ENCODE data around the gene EML2.
A peak's percentile ranks its signal among the peaks of the same experiment; 100 is the strongest.

Gene EML2

GRCh38 chr19:45589768-45590167, 49.4 kb downstream of the EML2 start:
- DNase-seq (ENCODE audit: low read depth in 2 of 3, low spot score in 2 of 3) = no peak

DNA sequence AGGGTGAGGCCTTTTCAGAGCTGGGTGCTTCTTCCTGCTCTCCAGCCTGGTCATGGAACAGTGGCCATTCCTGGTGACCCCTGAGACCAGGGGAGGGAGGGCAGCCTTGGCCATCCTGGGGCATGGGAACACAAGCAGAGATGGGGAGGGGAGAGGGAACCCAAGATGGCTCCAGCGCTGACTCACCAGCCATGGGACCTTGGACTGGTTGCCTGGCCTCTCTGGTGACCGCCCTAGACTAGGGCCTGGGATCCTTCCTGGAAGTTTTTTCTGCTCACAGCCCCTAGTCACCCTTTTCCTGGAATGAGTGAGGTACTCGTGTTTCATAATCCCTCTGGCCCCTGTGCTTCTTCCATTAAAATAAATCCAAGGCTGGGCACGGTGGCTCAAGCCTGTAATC, 51.3 kb downstream of the EML2 start:
- DNase-seq (ENCODE audit: low read depth in 2 of 3, low spot score in 2 of 3) = no peak

GRCh38 chr19:45585158-45585577, 54.0 kb downstream of the EML2 start:
- no peak for DNase-seq (ENCODE audit: low read depth in 2 of 3, low spot score in 2 of 3)

DNA sequence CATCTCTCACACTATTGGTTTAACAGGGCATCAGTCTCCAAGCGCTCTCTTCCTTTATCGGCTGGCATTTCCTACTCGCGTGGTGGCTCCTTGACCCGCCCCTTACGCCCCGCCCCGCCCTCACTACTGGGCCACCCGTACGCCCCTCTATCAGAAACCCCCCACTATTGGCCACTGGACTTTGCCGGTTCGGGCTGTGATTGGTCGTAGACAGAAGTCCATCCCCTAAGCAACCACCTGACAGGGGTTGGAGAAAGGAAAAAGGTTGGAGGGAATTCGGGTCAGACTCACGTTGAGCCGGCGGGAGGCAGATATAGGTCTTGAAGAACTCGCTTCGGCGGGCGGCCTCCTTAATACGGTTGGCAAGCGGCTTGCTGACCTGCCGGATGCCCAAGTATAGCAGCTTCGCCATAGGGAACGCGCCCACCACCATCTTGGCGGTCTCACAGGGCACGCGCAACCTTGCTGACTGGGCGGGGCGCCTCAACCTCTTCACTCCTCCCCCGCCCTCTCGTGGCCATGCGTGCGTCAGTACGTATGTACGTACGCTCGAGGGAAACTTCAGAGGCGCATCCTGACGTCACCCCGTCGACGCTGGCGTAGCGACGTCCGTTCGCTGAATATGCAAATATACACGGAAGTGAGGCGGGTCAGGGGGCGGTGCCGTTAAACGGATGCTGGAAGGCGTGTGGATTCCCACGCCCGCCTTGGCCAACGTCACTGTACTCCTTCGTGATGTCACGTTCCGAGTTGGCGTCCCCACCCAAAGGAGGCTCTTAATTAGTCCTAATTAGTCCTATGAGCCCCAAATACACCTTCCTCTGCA, 54.7 kb downstream of the EML2 start, which contains the start of gene OPA3:
Gene OPA3 (minus strand): TSS at position 471 of the 826 bp plus-strand sequence. CDS start 38 bp downstream, at position 433.
- peak; percentile 94 to 96 (median 95) for DNase-seq (ENCODE audit: low read depth in 2 of 3, low spot score in 2 of 3)

GRCh38 chr19:45581576-45581975, 57.6 kb downstream of the EML2 start:
- no peak for DNase-seq (ENCODE audit: low read depth in 2 of 3, low spot score in 2 of 3)

DNA sequence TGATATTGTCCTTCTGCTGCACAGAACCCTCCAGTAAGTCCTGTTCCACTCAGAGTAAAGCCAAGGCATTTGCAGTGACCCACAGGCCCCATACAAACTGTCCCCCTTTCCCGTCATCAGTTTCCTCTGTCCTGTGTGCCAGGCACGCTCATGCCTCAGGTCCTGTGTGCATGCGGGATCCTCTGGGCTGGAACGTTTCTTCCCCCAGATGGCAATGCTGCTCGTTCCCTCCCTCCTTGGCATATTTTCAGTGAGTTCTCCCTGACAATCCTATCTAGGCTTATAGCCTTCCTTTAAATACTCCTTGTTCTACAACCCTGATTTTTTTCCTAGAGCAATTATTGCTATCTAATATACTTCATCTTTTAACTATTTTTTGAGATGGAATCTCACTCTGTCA, 60.3 kb downstream of the EML2 start:
- DNase-seq (ENCODE audit: low read depth in 2 of 3, low spot score in 2 of 3) = no peak

DNA sequence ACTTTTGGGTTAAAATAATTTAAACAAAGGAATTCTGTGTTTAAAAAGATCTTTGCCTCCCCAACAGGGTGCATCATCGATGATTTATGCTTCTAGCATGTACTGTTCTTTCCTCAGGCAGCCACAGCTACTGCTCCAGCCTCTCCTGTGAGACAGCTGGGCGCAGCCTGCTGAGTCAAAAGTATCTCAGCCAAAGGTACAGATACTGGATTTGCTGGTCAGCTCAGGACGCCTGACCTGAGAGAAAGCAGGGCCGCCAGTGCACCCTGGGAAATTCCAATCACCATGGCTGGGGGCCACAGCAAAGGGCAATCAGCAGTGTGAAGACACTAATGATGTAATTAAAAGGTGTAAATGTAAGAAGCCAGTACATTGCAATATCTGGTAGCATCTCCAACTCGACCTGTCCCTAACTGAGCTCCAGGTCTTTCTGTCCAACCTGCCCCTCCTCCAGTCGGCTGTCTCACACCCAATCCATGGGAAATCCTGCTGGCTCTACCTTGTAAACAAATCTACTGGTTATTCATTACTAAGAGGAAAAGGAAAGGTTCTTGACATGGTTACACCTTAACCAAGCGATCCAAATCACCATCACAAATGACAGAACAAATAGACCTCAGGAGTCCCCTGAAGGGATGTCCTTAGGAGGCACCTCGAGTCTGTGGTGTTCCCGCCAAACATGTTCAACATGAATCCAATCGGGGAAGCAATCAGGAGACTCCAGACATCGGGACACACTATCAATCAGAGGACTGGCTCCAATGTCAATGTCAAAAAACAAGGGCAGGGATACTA, 61.9 kb downstream of the EML2 start:
- no peak for DNase-seq (ENCODE audit: low read depth in 2 of 3, low spot score in 2 of 3)

- no peak for DNase-seq (ENCODE audit: low read depth in 2 of 3, low spot score in 2 of 3)
These were observed 62.5 kb downstream of the EML2 start for GRCh38 chr19:45576682-45577081.

- no peak for DNase-seq (ENCODE audit: low read depth in 2 of 3, low spot score in 2 of 3)
These were observed 64.0 kb downstream of the EML2 start for GRCh38 chr19:45575216-45575615.

DNA sequence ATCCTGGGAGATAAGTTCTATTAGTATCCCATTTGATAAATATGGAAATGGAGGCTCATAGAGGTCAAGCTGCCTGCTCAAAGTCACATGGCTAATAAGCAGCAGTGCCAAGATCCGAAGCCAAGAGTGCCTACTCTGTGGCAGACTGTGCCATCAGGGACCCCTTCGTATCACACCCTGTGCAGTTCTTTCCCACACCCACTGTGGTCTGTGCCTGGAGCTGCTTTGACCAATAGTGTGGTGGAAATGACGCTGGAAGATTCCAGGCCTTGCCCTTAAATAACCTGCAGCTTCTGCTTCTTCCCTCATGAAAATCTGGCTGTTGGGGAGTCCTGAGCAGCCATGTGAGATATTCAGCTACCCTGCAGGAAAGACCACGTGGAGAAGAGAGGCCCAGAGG, 64.7 kb downstream of the EML2 start:
- DNase-seq (ENCODE audit: low read depth in 2 of 3, low spot score in 2 of 3) = no peak

GRCh38 chr19:45571457-45572220, 67.6 kb downstream of the EML2 start:
- no peak for DNase-seq (ENCODE audit: low read depth in 2 of 3, low spot score in 2 of 3)

- DNase-seq (ENCODE audit: low read depth in 2 of 3, low spot score in 2 of 3) = peak in 2 of 3 experiments; percentile 39 to 42
These were observed 69.4 kb downstream of the EML2 start for GRCh38 chr19:45569619-45570421.

DNA sequence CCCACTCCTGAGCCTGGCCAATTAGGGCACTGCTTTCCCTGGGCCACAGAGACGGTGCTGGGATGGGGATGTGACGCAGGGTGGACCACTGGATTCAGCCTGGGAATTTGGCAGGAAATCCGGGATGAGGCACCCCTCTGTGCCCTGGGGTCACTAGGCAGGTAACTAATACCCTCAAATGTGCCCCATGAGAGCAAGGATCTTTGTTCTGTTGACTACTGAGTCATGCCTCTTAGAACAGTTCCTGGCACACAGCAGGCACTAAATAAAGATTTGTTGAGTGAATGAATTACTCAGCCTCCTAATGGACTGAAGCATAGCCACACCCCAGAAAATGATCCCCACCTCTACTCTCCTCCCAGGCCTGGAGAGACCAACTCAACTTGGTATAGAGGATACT, 70.5 kb downstream of the EML2 start:
- no peak for DNase-seq (ENCODE audit: low read depth in 2 of 3, low spot score in 2 of 3)

GRCh38 chr19:45567609-45568008, 71.6 kb downstream of the EML2 start:
- no peak for DNase-seq (ENCODE audit: low read depth in 2 of 3, low spot score in 2 of 3)

GRCh38 chr19:45564131-45564780, 74.9 kb downstream of the EML2 start:
- DNase-seq (ENCODE audit: low read depth in 2 of 3, low spot score in 2 of 3) = no peak

- no peak for DNase-seq (ENCODE audit: low read depth in 2 of 3, low spot score in 2 of 3)
These were observed 78.5 kb downstream of the EML2 start for GRCh38 chr19:45560686-45561085.

DNA sequence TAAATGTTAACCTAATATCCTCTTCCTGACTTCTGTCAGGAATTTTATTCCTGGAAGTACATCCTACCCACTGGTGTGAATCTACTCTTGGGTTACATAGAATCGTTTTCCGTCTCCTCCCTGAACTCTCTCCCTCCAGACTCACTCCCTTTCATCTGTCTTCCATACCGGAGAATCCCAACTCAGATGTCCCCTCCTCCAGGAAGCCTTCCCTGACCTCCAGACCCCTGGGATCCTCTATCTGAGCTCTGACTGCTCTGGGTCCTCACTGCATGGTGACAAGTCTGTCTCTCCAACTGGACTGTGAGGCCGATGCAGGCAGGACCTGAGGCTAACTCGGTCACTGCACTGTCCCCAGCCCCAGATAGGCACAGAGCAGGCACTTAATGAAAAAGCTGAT, 79.2 kb downstream of the EML2 start:
- no peak for DNase-seq (ENCODE audit: low read depth in 2 of 3, low spot score in 2 of 3)

Measured in activated CD8-positive, alpha-beta memory T cell treated with anti-CD3 and anti-CD28 coated beads for 48 hours (primary cell).